ENCODE data around the gene ROBO3. TPM values are rescaled to one million over a fixed set of nuclear protein-coding genes. Genes with fewer than 3 reads are reported as not detected.

Gene ROBO3
- total RNA-seq, 1 donor from 2014 or later, result 10.8 TPM

GRCh38 chr11:124875943-124876817, 10.9 kb downstream of the ROBO3 start:
- peak; percentile 97 for DNase-seq

GRCh38 chr11:124876818-124877630, 11.8 kb downstream of the ROBO3 start:
- DNase-seq, result no peak

- no peak for DNase-seq
Observed at GRCh38 chr11:124877631-124877909, 12.3 kb downstream of the ROBO3 start.

- DNase-seq, result no peak
Observed at GRCh38 chr11:124877910-124878758, 12.9 kb downstream of the ROBO3 start.

GRCh38 chr11:124878759-124879492, 13.7 kb downstream of the ROBO3 start:
- no peak for DNase-seq

GRCh38 chr11:124879493-124880289, 14.5 kb downstream of the ROBO3 start:
- no peak for DNase-seq

- no peak for DNase-seq
Observed at GRCh38 chr11:124880290-124880611, 15.0 kb downstream of the ROBO3 start.

GRCh38 chr11:124880958-124881357, 15.7 kb downstream of the ROBO3 start:
- no peak for DNase-seq

- DNase-seq, result no peak
Observed at GRCh38 chr11:124882339-124883071, 17.3 kb downstream of the ROBO3 start.

- DNase-seq, result no peak
Observed at GRCh38 chr11:124884340-124884739, 19.1 kb downstream of the ROBO3 start.

GRCh38 chr11:124884869-124885479, 19.7 kb downstream of the ROBO3 start:
- DNase-seq, result no peak

- no peak for DNase-seq
Observed at GRCh38 chr11:124886476-124886875, 21.2 kb downstream of the ROBO3 start.

- DNase-seq, result no peak
Observed at GRCh38 chr11:124886978-124887666, 21.9 kb downstream of the ROBO3 start.

GRCh38 chr11:124887667-124888013, 22.4 kb downstream of the ROBO3 start:
- no peak for DNase-seq

GRCh38 chr11:124889191-124890091, 24.2 kb downstream of the ROBO3 start:
- no peak for DNase-seq

- no peak for DNase-seq
Observed at GRCh38 chr11:124890151-124890550, 24.9 kb downstream of the ROBO3 start.

GRCh38 chr11:124890683-124891372, 25.6 kb downstream of the ROBO3 start:
- DNase-seq, result no peak

GRCh38 chr11:124891373-124891861, 26.2 kb downstream of the ROBO3 start:
- peak; percentile 65 for DNase-seq
